RWPE1 (cell line): ENCODE measurements around the gene FMN2.
A peak's percentile ranks its signal among the peaks of the same experiment; 100 is the strongest.

Source experiments
- CTCF ChIA-PET: fragments of 350-600 bp; sonication (Branson Sonifier 250); formaldehyde crosslinking; extraction: SDS; loops from one replicate; lab custom pipeline; 2021; lab: Yijun Ruan, JAX
- POLR2A ChIA-PET: fragments of 400-600 bp; formaldehyde crosslinking; extraction: SDS; loops from one replicate; lab custom pipeline; 2020; ENCODE audit warnings: antibody characterized with exemption; ENCODE audit not compliant: low non-redundant PET; lab: Yijun Ruan, JAX
- DNase-seq: peaks from one replicate; pipeline ENCODE4 v3.0.0; 2012; ENCODE audit warnings: low spot score
- H3K27ac ChIP-seq: fragments of 450-650 bp; 2 replicates; pipeline ENCODE4 v1.5.1; 2017
- TF ChIP-seq, protein P1 (sequence below): fragments of 450-650 bp; conservative IDR thresholded peaks from 2 replicates; pipeline ENCODE4 v1.5.1; 2017; ENCODE audit warnings: low read depth, mild to moderate bottlenecking

The FMN2 gene

DNA sequence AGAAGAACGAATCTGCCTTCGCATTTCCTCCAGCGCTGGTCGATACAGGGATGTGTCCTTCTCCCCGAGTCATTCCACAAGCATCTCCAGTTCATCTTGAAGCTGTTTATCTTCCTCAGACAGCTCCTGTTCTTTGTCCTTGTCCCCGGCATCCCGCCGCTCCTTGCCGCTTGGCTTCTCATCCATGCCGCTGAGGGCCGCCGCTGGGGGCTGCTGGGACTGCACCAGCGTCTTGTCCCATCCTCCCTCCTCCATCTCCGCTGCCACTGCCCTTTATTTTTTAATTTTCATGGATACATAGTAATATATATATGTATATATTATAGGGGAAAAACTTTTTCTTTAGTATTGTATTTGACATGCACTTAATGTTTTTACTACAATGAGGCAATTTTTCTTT is 53.4 kb downstream of the FMN2 start:
- CTCF ChIA-PET: interaction anchor here (0.6 kb wide), 1 partner anchor 24 kb away, joined by 3 read pairs; no protein-coding TSS in a partner anchor
- no peak for DNase-seq
- no peak overlapping the region for H3K27ac ChIP-seq
- TF ChIP-seq, protein P1, sequence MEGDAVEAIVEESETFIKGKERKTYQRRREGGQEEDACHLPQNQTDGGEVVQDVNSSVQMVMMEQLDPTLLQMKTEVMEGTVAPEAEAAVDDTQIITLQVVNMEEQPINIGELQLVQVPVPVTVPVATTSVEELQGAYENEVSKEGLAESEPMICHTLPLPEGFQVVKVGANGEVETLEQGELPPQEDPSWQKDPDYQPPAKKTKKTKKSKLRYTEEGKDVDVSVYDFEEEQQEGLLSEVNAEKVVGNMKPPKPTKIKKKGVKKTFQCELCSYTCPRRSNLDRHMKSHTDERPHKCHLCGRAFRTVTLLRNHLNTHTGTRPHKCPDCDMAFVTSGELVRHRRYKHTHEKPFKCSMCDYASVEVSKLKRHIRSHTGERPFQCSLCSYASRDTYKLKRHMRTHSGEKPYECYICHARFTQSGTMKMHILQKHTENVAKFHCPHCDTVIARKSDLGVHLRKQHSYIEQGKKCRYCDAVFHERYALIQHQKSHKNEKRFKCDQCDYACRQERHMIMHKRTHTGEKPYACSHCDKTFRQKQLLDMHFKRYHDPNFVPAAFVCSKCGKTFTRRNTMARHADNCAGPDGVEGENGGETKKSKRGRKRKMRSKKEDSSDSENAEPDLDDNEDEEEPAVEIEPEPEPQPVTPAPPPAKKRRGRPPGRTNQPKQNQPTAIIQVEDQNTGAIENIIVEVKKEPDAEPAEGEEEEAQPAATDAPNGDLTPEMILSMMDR: no peak
- POLR2A ChIA-PET: no interaction called here

DNA sequence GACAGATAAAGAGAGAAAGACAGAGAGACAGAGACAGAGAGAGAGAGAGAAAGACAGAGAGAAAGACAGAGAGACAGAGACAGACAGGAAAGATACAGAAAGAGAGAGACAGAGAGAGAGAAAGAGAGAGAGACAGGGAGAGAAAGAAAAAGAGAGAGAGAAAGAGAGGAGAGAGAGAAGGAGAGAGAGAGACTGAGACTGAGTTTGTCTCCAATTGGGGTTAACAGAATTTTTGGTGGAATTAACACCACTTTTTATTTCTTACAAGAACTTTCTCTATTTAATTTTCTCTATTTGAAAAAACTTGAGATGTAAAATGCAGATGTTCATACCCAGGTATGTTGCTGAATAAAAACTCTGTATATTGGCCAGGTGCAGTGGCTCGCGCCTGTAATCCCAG is 56.6 kb downstream of the FMN2 start:
- H3K27ac ChIP-seq: no peak overlapping the region
- POLR2A ChIA-PET: no interaction called here
- TF ChIP-seq, protein P1: no peak
- CTCF ChIA-PET: no interaction called here
- DNase-seq: no peak

DNA sequence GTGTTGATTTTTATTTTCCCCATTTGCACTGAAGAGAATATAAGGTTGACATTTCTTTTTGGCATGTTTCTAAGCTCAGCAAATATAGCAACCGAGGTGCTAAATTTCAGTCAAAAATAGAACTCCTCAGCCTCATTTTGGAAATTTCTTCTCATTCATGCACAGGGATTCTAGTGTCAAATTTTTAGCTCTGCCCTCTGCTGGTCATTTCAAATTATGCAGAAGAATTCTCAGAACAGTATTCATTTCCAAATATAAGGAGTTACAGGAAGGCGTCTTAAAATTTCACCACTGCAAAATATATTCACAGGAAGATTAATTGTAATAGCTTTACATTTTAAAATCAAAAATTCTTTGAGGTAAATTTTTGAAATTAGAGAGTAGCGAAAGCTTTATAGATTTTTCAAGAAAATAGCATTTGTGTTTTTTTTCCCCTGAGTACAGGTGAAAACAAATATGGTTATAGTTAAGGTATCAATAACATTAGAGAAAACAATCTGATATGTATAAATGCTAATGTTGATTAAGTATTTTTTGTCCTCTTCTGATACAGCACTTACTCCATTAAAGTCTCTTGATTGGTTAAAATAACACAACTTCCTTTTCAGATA is 57.9 kb downstream of the FMN2 start:
- DNase-seq: peak; percentile 26
- TF ChIP-seq, protein P1: peak; percentile 79
- POLR2A ChIA-PET: no interaction called here

DNA sequence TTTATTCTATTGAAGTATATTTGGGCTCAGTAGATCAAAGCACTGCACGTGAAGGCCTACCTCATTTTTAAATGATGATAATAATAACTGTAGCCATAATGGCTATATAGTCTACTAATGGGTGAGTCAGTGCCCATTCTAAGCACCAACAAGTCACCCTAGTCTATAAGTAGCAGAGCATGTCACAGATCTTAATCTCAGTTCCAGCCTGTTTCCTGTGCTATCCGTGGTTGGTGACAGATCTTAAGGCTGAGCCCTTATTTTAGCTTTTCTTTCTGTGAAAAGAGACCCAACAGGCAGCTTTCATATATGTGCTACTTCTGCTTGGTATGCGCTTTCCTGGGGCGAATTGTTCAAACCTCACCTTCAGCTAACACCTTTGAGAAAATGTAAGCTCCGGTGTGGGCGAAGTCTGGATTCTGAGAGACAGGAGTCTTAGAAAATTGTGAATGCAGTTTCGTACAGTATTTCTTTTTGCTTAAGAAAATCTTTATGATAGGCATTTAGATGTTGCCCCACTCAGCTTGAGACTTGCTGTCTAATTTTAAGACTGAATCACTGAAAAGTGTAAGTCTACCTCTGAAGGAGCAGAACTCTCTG is 59.6 kb downstream of the FMN2 start:
- ChIA-PET POLR2A (no interaction called here), CTCF (interaction anchor here (0.5 to 2.0 kb wide), 3 partner anchors 12 to 1163 kb away, joined by 3 to 6 read pairs (median 4); no protein-coding TSS in a partner anchor)
- TF ChIP-seq, protein P1: no peak
- H3K27ac ChIP-seq: no peak overlapping the region
- DNase-seq: no peak

More for the DNA sequence above, 57.9 kb downstream of the FMN2 start:
- no peak overlapping the region for H3K27ac ChIP-seq
- CTCF ChIA-PET: interaction anchor here (0.5 to 2.0 kb wide), 15 partner anchors 9 to 788 kb away, joined by 3 to 6 read pairs (median 3); no protein-coding TSS in a partner anchor

DNA sequence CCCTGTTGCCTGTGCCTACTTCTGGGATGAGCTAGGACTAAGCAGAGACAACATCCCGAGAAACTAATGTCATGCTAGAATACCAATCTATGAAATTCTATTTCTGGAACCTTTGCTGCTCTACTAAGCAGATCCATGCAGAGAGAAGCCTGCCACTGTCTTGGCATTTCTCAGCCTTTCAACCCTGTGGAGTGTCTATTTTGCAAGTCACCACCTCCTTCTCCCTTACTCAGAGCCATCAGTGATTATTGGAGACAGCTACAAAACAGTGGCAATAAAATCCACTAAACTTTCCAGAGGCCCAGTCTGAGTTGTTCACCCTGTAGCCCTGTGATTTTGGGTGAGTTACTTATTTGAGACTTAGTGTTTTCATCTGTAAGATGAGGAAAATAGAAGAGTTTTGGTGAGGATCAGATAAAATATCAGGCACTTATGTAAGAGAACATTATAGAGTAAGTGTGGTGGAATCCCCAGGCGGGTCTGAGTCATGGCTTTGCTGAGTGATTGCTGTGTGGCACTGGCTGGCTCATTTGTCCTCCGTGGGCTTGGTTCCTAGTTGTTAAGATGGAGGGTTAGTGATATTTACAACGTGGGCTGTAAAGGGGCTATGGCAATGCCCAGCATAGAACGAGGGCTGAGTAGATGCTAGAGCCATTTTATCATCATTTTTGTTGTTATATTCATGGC is 61.1 kb downstream of the FMN2 start:
- TF ChIP-seq, protein P1: no peak
- POLR2A ChIA-PET: no interaction called here
- DNase-seq: no peak
- no peak overlapping the region for H3K27ac ChIP-seq
- CTCF ChIA-PET: interaction anchor here (0.5 kb wide), 1 partner anchor 140 kb away, joined by 3 read pairs; no protein-coding TSS in a partner anchor

DNA sequence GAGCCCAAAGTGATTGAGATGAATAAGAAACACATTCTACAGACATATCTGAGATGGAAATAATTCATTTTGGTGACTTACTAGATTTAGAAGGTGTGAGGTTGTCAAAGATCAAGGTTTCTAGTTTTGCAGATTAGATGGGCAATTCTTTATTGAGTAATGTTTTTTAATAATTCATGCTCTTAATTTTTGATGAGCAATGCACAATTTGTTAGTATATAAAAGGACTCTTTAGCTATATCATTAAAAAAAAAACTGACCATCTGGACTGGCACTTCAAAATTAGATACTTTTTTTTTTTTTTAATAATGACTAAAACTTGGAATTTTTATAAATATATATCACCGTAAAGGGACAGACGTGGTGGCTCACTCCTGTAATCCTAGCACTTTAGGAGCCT is 63.9 kb downstream of the FMN2 start:
- H3K27ac ChIP-seq: no peak overlapping the region
- CTCF ChIA-PET: interaction anchor here (0.6 kb wide), 1 partner anchor 815 kb away, joined by 3 read pairs; no protein-coding TSS in a partner anchor
- no peak for DNase-seq
- TF ChIP-seq, protein P1: no peak
- POLR2A ChIA-PET: no interaction called here
